NCI-H2029 (cell line): ENCODE data around the gene PRKD1.
"Not testable (repeated sequence)": the region's sequence is repeated elsewhere in the genome, so short reads cannot be mapped to it uniquely, and the experiment has no call there.

Source experiments
- DNase-seq: peaks from one replicate; lab custom pipeline; 2025; lab: John Stamatoyannopoulos, UW

Gene PRKD1

GRCh38 chr14:29740491-29740890 is 187.2 kb downstream of the PRKD1 start:
- DNase-seq, result no peak

DNA sequence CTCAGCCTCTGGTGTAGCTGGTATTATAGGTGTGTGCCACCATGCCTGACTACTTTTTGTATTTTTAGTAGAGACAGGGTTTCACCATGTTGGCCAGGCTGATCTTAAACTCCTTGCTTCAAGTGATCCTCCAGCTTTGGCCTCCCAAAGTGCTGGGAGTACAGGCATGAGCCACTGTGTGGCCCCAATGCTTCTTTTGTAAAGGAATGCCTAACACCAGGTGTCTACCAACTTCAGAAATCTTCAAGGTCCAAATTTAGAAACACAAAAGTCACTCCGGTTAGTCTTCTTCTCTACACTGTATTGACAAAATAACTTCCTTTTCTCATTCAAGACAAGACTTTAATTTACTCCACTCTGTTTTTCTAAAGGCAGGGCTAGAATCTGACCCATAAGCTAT is 188.7 kb downstream of the PRKD1 start:
- DNase-seq, result no peak

DNA sequence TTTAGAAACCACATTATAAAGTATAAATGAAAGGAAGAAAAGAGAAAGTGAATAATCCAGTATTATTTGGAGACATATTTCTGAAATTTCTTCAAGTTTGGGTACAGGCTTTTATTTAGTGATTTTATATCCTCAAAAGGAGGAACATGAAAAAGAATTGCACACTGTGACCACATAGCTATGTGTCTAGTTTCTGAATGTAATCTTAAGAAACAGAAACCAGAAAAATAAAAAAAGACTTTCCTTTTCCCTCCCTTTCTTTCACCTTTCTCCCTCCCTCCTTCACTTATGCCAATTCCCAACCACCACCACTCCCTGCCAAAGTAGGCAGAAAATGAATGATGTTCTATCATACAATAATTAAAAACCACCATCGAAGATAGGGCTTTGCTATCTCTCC is 189.6 kb downstream of the PRKD1 start:
- no peak for DNase-seq

DNA sequence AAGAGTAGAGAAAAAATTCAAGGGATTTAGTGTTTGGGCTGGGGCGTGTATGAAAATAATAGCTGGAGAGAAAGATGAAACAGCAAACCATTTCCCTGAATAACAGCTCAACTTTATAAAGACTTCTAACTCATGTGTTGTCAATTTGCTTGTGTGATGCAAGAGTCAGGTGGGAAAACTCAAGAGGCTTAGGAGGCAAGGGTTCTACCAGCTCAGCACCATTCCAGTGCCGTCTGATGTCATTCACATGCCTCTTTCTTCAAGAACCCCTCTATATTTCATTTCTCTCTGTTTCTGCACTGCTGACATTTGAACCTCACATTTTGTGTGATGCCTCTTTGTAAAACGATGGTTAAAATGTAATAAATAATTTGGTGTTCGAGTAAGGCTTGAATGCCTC is 192.2 kb downstream of the PRKD1 start:
- DNase-seq, result peak; percentile 40

DNA sequence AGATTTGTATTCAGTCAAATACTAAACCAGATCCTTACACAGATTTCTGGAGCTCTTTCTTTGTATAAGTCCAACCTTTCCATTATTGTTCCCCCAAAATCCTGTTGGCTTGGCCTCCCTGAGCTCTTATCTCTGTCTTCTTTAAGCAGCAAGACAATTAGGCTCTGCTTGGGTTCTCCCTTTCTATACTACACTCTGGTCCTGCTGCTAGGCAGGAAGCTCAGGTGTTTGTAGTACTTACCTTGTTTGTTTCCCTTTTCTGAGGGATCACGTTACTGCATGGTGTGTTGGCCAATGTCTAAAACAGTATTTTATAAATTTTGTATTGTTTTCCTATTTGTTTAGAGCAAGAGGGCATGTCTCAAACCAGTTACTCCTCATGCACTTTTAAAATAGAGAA is 192.9 kb downstream of the PRKD1 start:
- DNase-seq, result peak; percentile 82

GRCh38 chr14:29726560-29727331 is 200.9 kb downstream of the PRKD1 start:
- DNase-seq, result not testable (repeated sequence)

GRCh38 chr14:29724991-29725390 is 202.7 kb downstream of the PRKD1 start:
- DNase-seq, result peak; percentile 85

DNA sequence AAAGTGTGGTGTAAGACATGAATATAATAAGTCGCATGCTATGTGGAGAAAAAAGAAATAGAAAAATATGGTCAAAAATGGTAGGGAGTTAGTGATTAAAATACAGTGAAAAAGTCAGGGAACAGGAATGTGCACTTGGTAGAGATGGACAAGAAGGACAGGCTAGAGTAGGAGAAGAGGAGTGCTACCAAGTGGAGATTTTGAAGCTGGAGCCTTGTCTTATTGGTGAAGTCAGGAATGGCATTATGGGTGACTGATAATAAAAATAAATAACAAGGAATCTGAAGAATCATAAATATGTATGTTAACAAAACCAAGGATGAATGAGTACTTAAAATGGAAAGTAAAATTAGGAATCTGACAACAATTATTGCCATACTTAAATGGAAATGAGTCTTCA is 204.8 kb downstream of the PRKD1 start:
- no peak for DNase-seq

- no peak for DNase-seq
Observed at GRCh38 chr14:29721586-29721985, 206.1 kb downstream of the PRKD1 start.

- DNase-seq, result no peak
Observed at GRCh38 chr14:29717901-29718300, 209.7 kb downstream of the PRKD1 start.

DNA sequence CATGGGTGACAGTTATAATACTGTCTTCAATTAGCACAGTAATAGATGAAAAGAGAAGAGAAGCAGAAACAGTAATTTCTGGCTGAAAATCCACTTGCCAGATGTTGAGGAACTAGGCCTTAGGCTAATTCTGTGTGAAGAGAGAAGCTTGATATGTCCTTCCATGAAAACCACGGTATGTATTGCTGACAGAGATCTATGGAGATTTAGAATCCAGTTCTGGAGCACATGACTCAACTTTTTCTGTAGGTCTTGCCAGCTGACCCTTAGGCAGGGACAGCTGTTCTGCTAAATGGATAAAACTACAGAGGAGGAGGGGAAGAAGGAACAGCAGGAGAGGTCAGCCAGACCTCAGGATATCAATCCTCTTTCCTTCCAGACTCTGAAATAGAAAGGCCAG is 211.5 kb downstream of the PRKD1 start:
- no peak for DNase-seq

- DNase-seq, result peak; percentile 83
Observed at GRCh38 chr14:29712601-29713000, 215.0 kb downstream of the PRKD1 start.

- no peak for DNase-seq
Observed at GRCh38 chr14:29710015-29710414, 217.6 kb downstream of the PRKD1 start.

GRCh38 chr14:29709490-29709889 is 218.2 kb downstream of the PRKD1 start:
- no peak for DNase-seq

DNA sequence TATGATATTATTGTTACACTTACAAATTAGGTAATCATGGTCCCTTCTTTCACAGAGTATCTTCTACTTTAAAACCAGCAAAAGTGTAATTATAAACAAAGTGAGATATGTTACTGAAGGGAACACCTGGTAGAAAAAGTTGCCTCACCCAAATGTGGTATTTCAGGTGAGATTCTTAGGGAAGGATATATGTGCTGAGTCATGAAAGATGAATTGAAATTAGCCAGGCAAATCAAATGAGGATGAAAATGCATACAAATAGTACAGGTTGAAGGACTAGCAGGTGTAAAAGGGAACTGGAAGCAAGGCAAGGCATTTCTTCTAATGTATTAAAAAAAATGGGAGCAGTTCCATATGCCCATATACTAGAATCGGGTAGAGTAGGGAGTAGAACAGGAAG is 220.9 kb downstream of the PRKD1 start:
- DNase-seq, result no peak

GRCh38 chr14:29705801-29706200 is 221.8 kb downstream of the PRKD1 start:
- DNase-seq, result no peak

- not testable (repeated sequence) for DNase-seq
Observed at GRCh38 chr14:29689597-29689996, 238.1 kb downstream of the PRKD1 start.

DNA sequence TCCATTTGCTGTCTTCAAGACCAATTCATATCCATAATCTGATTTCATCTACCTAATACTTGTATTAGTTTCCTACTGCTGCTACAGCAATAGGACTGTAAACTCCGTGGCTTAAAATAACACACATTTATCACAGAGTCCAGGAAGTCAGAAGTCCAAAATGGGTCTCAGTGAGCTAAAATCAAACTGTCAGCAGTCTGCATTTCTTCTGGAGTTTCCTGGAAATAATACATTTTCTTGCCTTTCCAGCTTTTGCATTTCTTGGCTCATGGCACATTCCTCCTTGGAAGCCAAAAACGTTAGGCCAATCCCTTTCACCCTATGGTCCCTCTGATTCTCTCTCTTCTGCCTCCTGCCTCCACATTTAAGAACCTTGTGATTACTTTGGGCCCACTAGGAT is 239.8 kb downstream of the PRKD1 start:
- DNase-seq, result no peak

DNA sequence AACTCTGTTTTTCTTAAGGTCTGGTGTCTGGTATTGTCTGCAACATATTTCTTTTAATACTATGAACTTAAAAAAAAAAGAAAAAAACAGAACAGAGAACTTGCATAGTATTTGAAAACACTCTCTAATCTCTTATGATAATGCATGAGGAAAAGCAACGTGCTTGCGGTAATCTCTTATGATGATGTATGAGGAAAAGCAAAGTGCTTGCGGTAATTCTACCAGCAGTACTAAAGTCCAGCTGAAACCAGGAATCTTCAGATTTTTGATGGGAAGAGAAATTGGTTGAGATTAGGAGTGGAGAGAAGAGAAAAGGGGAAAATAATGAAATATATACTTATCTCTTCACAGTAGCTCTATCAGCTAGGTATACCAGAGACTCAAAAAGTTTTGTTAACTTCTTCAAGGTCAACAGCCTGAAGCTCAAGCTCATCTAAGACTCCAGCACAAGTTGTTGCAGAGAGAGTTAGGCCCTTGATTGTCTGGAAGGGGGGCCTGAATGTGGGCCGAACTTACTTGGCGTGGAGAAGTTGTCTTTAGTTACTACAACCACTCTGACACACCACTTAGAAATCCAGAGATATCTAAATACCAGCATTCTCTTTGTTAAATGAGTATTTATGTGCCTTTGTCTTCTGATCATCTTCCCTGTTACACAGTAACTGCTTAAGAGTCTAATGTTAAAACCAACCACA is 240.4 kb downstream of the PRKD1 start:
- no peak for DNase-seq

GRCh38 chr14:29684926-29685325 is 242.7 kb downstream of the PRKD1 start:
- no peak for DNase-seq

DNA sequence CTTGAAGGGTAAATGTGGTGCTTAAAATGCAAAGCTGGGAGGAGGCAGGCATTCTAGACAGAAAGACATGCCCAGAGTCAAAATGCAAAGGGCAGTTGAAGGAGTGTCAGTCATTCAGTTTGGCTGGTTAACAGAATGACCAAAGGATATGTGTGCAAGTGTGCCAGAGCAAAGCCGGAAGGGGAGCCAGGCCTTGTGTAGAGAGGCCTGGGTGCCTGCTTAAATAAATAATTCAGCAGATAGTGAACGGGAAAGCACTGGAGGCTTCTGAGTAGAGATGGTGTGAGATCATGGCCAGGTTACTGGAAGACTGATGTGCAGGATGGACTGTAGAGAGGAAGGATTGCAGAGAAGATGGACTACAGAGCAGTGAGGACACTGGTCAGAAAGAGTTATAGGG is 244.9 kb downstream of the PRKD1 start:
- no peak for DNase-seq

- DNase-seq, result no peak
Observed at GRCh38 chr14:29681316-29681715, 246.3 kb downstream of the PRKD1 start.

- DNase-seq, result no peak
Observed at GRCh38 chr14:29674566-29675285, 252.9 kb downstream of the PRKD1 start.
